Measurements from ENCODE around the gene LTB4R. TPM values are rescaled to one million over a fixed set of nuclear protein-coding genes. Genes with fewer than 3 reads are reported as not detected.

Gene LTB4R
- total and polyA plus RNA-seq, 9 of the 15 experiments (the other 6 are each of a cell fraction or from before 2014, with no cell fraction given), result 0.38 to 10.5 (median 2.8) TPM

GRCh38 chr14:24337144-24337823, 26.0 kb downstream of the LTB4R start:
- POLR2A ChIA-PET, result interaction anchor here (0.8 to 1.5 kb wide), 5 partner anchors 74 to 103 kb away, joined by 4 to 7 read pairs (median 5); partner anchors contain the start of genes KHNYN and TGM1
- no peak overlapping the region for H3K4me2 ChIP-seq (ENCODE audit: insufficient read depth, low read length)
- FAIRE-seq (no peak), DNase-seq (ENCODE audit: extremely low read depth in 1 of 4, low spot score in 3 of 4) (no peak), ATAC-seq (no peak)
- in situ Hi-C loops (cut with MboI), result loop anchor here (25.0 kb wide), 1 partner anchor 350 kb away; no protein-coding TSS in a partner anchor
- no peaks in the 10 kb centered on the region for H3K36me3 ChIP-seq (ENCODE audit: control insufficient read depth, insufficient read depth, low read length)
- BruUV-seq (replicated peaks), result no TSS peak
- no peaks in the 10 kb centered on the region for H4K20me1 ChIP-seq (replicated peaks; ENCODE audit: control insufficient read depth, insufficient read depth, low read length)
- CTCF ChIA-PET (ENCODE audit: low intra/inter-chr PET ratio), result no interaction called here
- no peaks in the 10 kb centered on the region for H3K9me3 ChIP-seq (replicated peaks; ENCODE audit: control insufficient read depth, insufficient read depth, low read depth, low read length)
- intact Hi-C loops (cut with micrococcal nuclease), result no loop called here
- peaks cover 4 to 36% of the 10 kb centered on the region in 2 experiments; a peak in 4 of 5 replicates for H3K4me1 ChIP-seq (replicated peaks in 1 of 2; ENCODE audit: control insufficient read depth in 2 of 2, insufficient read depth in 2 of 2, low read length in 2 of 2)
- H3K27me3 ChIP-seq (ENCODE audit: control insufficient read depth in 2 of 2, insufficient read depth in 2 of 2, low read length in 2 of 2), result peaks cover 0 to 9% of the 10 kb centered on the region in 2 experiments; a peak in 1 of 5 replicates
- H3K9me1 ChIP-seq (ENCODE audit: control insufficient read depth, insufficient read depth, low read length), result no peaks in the 10 kb centered on the region
- H2AFZ ChIP-seq (ENCODE audit: low read depth, low read length), result no peak overlapping the region
- TF ChIP-seq TAL1 (IDR thresholded peaks at IDR 0.05) (no peak), THAP7 (CRISPR knock-in tag; IDR thresholded peaks at IDR 0.05) (no peak), ZNF277 (CRISPR knock-in tag; IDR thresholded peaks at IDR 0.05; ENCODE audit: borderline replicate concordance) (no peak), TRIM28 (IDR thresholded peaks at IDR 0.05) (no peak), RAD21 (CRISPR knock-in tag; conservative IDR thresholded peaks at IDR 0.05 in 1 of 2, IDR thresholded peaks at IDR 0.05 in 1 of 2) (no peak), ZNF75A (CRISPR knock-in tag; IDR thresholded peaks at IDR 0.05) (no peak), ELF4 (CRISPR knock-in tag; IDR thresholded peaks at IDR 0.05) (no peak), CHD1 (IDR thresholded peaks at IDR 0.05; ENCODE audit: low read length) (no peak), BRF2 (IDR thresholded peaks at IDR 0.05; ENCODE audit: borderline replicate concordance, insufficient read depth, insufficient read length) (no peak), GATAD2B (IDR thresholded peaks at IDR 0.05; ENCODE audit: borderline replicate concordance) (no peak), ZNF551 (CRISPR knock-in tag; IDR thresholded peaks at IDR 0.05) (no peak), SRSF1 (IDR thresholded peaks at IDR 0.05; ENCODE audit: low read depth, low read length) (no peak), GATAD2A (IDR thresholded peaks at IDR 0.05) (no peak)
- no peak overlapping the region for H3K9ac ChIP-seq (ENCODE audit: insufficient read depth in 1 of 2, low read depth in 2 of 2, low read length in 2 of 2)
- no peaks in the 10 kb centered on the region for H3K79me2 ChIP-seq (ENCODE audit: control insufficient read depth, insufficient read depth, low read length)
- H3K4me3 ChIP-seq, result no peak overlapping the region
- WGBS (ENCODE audit: insufficient coverage, low coverage, missing lambda C conversion rate), result 16% methylated on average over 6 of the region's 7 CpGs
- H3K27ac ChIP-seq (ENCODE audit: extremely low read depth, low read depth, low read length), result no peak overlapping the region

All from K562 (cell line).